HG03521 (cell line): ENCODE results near the gene OSM.

Experiments used
- ATAC-seq: cut with Tn5 transposase; IDR thresholded peaks from one replicate; pipeline ENCODE4 v1.9.1; 2021; ENCODE audit warnings: mild to moderate bottlenecking, moderate library complexity; ENCODE audit not compliant: unreplicated experiment

Gene OSM

DNA sequence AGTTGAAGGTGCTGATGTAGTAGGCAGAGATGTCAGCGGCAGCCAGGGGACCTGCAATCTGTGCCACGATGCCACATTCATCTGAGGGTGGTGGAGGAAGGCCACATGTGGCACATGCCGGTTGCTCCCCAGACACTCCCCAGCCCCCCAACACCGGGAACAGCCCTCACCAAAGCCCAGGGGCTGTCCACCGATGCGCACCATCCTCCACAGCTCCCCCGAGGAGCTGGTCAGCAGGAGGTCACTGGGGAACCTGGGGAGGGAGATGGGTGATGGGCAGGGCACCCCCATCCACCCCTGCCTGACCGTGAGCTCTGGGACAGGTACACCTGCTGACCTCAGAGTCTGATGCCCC is 19.2 kb upstream of the OSM start:
- no peak for ATAC-seq

GRCh38 chr22:30285176-30285845 is 18.7 kb upstream of the OSM start:
- no peak for ATAC-seq

GRCh38 chr22:30284666-30285065 is 18.0 kb upstream of the OSM start:
- no peak for ATAC-seq

GRCh38 chr22:30284172-30284571 is 17.5 kb upstream of the OSM start:
- no peak for ATAC-seq

GRCh38 chr22:30283342-30283741 is 16.7 kb upstream of the OSM start:
- ATAC-seq, result no peak

- ATAC-seq, result no peak
Observed at GRCh38 chr22:30282616-30283046, 16.0 kb upstream of the OSM start.

- no peak for ATAC-seq
Observed at GRCh38 chr22:30280505-30280904, 13.9 kb upstream of the OSM start.

- ATAC-seq, result no peak
Observed at GRCh38 chr22:30279932-30280331, 13.3 kb upstream of the OSM start.

- no peak for ATAC-seq
Observed at GRCh38 chr22:30279046-30279788, 12.6 kb upstream of the OSM start.

GRCh38 chr22:30277547-30278344 is 11.1 kb upstream of the OSM start:
- no peak for ATAC-seq

GRCh38 chr22:30276039-30276438 is 9.4 kb upstream of the OSM start:
- no peak for ATAC-seq

GRCh38 chr22:30275625-30276024 is 9.0 kb upstream of the OSM start:
- ATAC-seq, result no peak

DNA sequence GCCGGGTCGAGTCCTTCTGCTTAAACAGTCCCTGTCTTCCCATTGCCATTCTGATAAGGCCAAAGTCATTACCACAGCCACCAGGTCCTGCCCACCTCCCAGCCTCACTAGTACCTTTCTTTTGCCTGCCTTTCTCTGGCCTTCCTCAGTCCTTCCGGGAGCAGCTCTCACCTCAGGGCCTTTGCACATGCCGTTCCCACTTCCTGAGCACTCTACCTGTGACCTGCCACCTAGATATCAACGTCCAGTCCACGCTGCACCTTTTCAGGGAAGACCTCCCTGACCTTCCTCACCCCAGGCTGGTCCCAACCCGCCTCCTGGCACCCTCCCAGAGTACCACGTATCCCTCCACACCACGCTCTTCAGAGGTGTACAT is 7.8 kb upstream of the OSM start:
- ATAC-seq, result no peak

DNA sequence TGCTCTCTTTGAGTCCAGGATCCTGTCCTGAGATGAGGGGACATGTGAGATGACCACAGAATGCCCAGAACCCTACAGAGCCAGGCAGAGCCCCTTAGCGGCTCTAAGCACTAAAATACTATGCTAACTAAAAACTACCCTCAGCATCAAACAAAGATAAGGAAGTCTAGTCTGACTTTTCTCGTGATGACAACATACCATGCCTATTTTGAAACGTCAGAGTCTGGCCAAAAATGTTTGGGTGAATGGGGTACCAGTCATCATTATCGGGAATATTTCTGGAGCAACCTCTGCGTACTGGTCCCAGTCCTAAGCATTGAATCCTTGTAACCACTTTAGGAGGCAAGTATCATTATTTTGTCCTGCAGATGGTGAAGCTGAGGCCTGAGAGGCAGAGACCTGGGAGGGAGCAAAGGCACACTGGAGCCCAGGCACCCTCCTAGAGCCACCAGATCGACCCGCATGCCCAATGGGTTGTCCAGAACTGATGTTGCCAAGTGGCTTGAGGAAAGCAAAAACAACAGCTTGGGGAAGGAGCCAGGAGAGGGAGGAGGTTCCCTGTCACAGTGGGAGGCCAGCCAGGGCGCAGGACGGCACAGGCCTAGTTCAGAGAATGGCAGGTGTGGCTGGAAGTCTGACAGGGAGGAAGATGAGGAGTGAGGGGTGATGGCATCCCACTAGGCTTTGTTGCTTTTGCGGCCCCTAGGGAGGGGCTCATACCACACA is 7.2 kb upstream of the OSM start:
- no peak for ATAC-seq

- no peak for ATAC-seq
Observed at GRCh38 chr22:30272781-30273601, 6.3 kb upstream of the OSM start.

DNA sequence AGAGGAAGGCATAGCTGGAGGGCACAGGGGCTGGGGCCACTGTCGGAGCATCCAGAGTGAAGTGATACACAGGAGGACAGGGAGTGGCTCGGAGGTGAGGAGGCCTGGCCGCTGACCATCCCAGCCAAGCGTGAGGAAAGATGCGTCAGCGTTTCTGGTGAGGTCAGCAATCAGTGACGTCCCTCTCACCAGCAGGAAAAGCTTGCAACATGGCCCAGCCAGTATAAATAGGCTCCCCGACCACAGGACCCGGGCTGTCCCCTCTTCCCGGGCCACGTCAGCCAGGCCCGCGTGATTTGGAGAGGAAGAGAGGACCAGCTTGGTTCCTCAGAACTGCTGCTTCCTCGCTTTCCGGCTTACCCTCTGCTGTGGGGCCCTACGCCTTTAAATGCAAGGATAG is 4.2 kb upstream of the OSM start:
- no peak for ATAC-seq

DNA sequence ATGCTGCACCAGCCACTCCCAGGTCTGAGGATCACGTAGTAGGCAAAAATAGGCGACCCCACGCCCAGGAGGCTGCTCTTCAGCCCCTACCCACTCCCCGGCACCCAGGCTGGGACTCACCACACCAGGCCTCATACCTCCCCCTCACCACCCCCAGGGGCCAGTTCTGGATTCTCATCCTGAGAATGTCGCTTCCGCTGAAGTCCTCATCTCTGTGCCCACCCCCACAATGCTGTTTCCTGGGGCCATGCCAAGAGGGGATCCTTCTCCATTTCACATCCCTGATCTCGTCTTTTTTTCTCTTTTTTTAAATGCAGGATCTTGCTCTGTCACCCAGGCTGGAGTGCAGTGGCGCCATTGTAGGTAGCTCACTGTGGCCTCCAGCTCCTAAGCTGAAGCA is 1.7 kb upstream of the OSM start:
- ATAC-seq, result no peak

GRCh38 chr22:30267382-30268302 is 991 bp upstream of the OSM start:
- ATAC-seq, result no peak

DNA sequence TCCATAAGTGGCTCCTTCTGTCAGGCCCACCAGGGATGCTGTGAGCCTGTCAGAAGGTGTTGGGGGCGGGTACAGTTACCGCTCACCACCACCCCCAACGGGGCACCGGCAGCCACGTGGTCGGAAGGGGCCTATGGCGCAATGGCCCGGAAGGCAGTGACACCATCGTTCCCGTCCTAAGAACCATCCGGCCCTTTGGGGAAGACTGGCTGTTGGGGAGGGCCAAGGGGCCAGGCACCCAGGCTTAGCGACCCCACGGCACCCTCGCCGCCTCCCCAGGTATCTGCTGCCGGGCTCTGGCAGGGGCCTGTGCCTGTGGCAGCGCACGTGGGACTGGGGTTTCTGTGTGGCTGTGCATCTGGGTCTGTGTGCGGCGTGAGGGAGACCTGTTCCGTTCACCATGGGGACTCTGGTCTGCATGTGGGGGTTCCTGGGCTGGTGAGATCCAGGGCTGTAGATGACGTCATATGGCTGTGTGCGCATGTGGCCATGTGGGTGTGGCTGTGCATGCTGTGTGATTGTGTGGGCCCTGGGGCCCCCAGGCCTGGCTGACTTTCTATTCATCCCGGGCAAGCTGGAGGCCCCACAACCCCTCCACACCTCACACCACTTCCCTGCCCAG is 717 bp downstream of the OSM start:
- ATAC-seq, result peak; percentile 56
